ENCODE data around the gene OR2G2. TPM values are rescaled to one million over a fixed set of nuclear protein-coding genes. Genes with fewer than 3 reads are reported as not detected.

Gene OR2G2
- total and polyA plus RNA-seq, 2 of the 13 experiments (the other 11 are each of a cell fraction or from before 2014, with no cell fraction given): not detected

- H3K9me3 ChIP-seq (ENCODE audit: low read length): no peaks in the 10 kb centered on the region
- CTCF ChIA-PET (ENCODE audit: low intra/inter-chr PET ratio, low total read pairs): no interaction called here
- no peak for ATAC-seq
Measured at GRCh38 chr1:247562198-247562597, 26.0 kb upstream of the OR2G2 start.

More at GRCh38 chr1:247562198-247562597, 26.0 kb upstream of the OR2G2 start:
- no peak overlapping the region for H3K4me2 ChIP-seq (ENCODE audit: low read depth, low read length)
- H3K36me3 ChIP-seq (replicated peaks in 1 of 2; ENCODE audit: control insufficient read depth in 1 of 2, insufficient read depth in 2 of 2, low read length in 2 of 2): no peaks in the 10 kb centered on the region
- no peaks in the 10 kb centered on the region for H3K79me2 ChIP-seq (ENCODE audit: insufficient read depth, low read length)
- TF ChIP-seq SNAI1 (CRISPR knock-in tag; IDR thresholded peaks at IDR 0.05; ENCODE audit: borderline replicate concordance) (no peak), KLF11 (CRISPR knock-in tag; IDR thresholded peaks at IDR 0.05) (no peak), ZNF354B (CRISPR knock-in tag; IDR thresholded peaks at IDR 0.05) (no peak), MBNL3 (CRISPR knock-in tag; conservative IDR thresholded peaks at IDR 0.05) (no peak), CBX1 (IDR thresholded peaks at IDR 0.05; ENCODE audit: low read depth) (no peak), RAD21 (CRISPR knock-in tag; IDR thresholded peaks at IDR 0.05) (no peak), SIX4 (CRISPR knock-in tag; IDR thresholded peaks at IDR 0.05) (no peak), IKZF5 (CRISPR knock-in tag; IDR thresholded peaks at IDR 0.05) (no peak), SMARCC2 (IDR thresholded peaks at IDR 0.05) (no peak), ATF5 (CRISPR knock-in tag; IDR thresholded peaks at IDR 0.05; ENCODE audit: low read depth) (no peak), MXD4 (CRISPR knock-in tag; IDR thresholded peaks at IDR 0.05) (no peak), U2AF1 (optimal IDR thresholded peaks at IDR 0.05; ENCODE audit: low read depth, low read length) (no peak), HBP1 (CRISPR knock-in tag; IDR thresholded peaks at IDR 0.05; ENCODE audit: low read depth) (no peak), ASH2L (IDR thresholded peaks at IDR 0.05; ENCODE audit: insufficient read length, low read depth, low read length) (no peak), ZNF792 (CRISPR knock-in tag; IDR thresholded peaks at IDR 0.05) (no peak), NKX3-1 (CRISPR knock-in tag; IDR thresholded peaks at IDR 0.05) (no peak), MAFK (conservative IDR thresholded peaks at IDR 0.05 in 1 of 2, IDR thresholded peaks at IDR 0.05 in 1 of 2; ENCODE audit: low read length in 2 of 2) (no peak), SALL2 (CRISPR knock-in tag; IDR thresholded peaks at IDR 0.05) (no peak)
- H3K27ac ChIP-seq (ENCODE audit: extremely low read length, insufficient read depth, low read length): no peak overlapping the region
- FAIRE-seq: no peak
- POLR2A ChIA-PET: no interaction called here
- no peak overlapping the region for H3K9ac ChIP-seq (ENCODE audit: insufficient read depth, low read depth, low read length)
- no peaks in the 10 kb centered on the region for H4K20me1 ChIP-seq (ENCODE audit: insufficient read depth, low read length)
- H3K27me3 ChIP-seq (ENCODE audit: control insufficient read depth in 1 of 2, insufficient read depth in 2 of 2, low read length in 2 of 2): peaks cover 0 to 4% of the 10 kb centered on the region in 2 experiments; a peak in 3 of 5 replicates
- H2AFZ ChIP-seq (ENCODE audit: low read length): no peak overlapping the region
- in situ Hi-C loops (cut with HindIII; ENCODE audit: extremely low pct_ligation_motif_present, low pct_unique_long_range_greater_than_20kb) (no loop called here), intact Hi-C loops (cut with micrococcal nuclease; ENCODE audit: unreplicated experiment) (no loop called here)
- DNase-seq (ENCODE audit: low spot score): no peak
- BruUV-seq (replicated peaks): no TSS peak
- H3K4me3 ChIP-seq (replicated peaks in 1 of 3; ENCODE audit: insufficient read depth in 1 of 3, low read depth in 2 of 3, low read length in 3 of 3): no peak overlapping the region
- WGBS (ENCODE audit: low lambda C conversion rate): 0% methylated on average over 4 of the region's 9 CpGs
- H3K4me1 ChIP-seq (ENCODE audit: insufficient read depth, low read length): no peaks in the 10 kb centered on the region
